Measurements from ENCODE around the gene COBLL1. TPM values are rescaled to one million over a fixed set of nuclear protein-coding genes. Genes with fewer than 3 reads are reported as not detected.

Gene COBLL1
- total RNA-seq, 1 donor from 2014 or later, result 95.3 TPM

DNA sequence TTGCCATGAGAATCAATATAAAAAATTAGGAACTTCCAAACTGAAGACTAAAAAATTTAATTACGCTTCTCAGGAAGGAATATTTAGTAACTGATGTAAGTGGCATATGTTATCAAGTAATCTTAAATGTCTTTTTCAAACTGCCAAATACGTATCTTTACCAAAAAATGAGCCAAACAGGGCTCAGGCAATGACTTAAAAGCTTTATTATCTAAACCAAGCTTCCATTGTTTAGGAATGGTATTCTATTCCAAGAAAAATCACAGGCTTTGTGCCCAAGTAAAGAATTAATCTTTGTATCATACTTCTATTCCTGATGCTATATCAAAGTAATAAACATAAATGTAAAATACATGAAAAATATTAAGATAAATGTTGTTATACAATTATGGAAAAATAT is 148.7 kb downstream of the COBLL1 start:
- no peak for ATAC-seq
- TF ChIP-seq, protein P1, sequence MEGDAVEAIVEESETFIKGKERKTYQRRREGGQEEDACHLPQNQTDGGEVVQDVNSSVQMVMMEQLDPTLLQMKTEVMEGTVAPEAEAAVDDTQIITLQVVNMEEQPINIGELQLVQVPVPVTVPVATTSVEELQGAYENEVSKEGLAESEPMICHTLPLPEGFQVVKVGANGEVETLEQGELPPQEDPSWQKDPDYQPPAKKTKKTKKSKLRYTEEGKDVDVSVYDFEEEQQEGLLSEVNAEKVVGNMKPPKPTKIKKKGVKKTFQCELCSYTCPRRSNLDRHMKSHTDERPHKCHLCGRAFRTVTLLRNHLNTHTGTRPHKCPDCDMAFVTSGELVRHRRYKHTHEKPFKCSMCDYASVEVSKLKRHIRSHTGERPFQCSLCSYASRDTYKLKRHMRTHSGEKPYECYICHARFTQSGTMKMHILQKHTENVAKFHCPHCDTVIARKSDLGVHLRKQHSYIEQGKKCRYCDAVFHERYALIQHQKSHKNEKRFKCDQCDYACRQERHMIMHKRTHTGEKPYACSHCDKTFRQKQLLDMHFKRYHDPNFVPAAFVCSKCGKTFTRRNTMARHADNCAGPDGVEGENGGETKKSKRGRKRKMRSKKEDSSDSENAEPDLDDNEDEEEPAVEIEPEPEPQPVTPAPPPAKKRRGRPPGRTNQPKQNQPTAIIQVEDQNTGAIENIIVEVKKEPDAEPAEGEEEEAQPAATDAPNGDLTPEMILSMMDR (IDR thresholded peaks at IDR 0.05), result no peak
- no peak overlapping the region for H3K27ac ChIP-seq
- no peaks in the 10 kb centered on the region for H3K4me1 ChIP-seq
- no peak for DNase-seq
- no peak overlapping the region for H3K4me3 ChIP-seq
- no peaks in the 10 kb centered on the region for H3K9me3 ChIP-seq
- peaks cover 45% of the 10 kb centered on the region for H3K36me3 ChIP-seq
- intact Hi-C loops (cut with DNase I), result no loop called here
- no peaks in the 10 kb centered on the region for H3K27me3 ChIP-seq

DNA sequence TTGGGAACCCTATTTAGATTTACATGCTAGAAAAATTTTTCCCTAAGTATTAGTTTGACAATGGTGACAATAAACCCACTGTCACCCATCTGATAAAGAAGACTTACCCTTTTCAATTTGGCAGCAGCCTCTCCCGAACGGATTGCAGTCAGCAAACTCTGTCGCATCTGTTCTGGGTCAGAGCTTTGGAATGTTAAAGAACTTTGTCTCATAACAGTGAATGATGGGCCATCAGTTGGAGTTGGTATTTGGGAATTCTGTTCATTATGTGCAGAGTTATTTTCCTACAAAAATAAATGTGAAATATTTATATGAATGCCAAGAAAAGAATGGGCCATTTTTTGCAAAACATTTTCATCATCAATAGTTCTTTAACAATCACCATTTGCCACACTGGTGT is 149.5 kb downstream of the COBLL1 start:
- H3K36me3 ChIP-seq, result peaks cover 45% of the 10 kb centered on the region
- H3K27ac ChIP-seq, result no peak overlapping the region
- H3K4me3 ChIP-seq, result no peak overlapping the region
- TF ChIP-seq, protein P1 (IDR thresholded peaks at IDR 0.05), result no peak
- intact Hi-C loops (cut with DNase I), result no loop called here
- H3K27me3 ChIP-seq, result no peaks in the 10 kb centered on the region
- no peaks in the 10 kb centered on the region for H3K9me3 ChIP-seq
- DNase-seq, result no peak
- ATAC-seq, result no peak
- H3K4me1 ChIP-seq, result no peaks in the 10 kb centered on the region

DNA sequence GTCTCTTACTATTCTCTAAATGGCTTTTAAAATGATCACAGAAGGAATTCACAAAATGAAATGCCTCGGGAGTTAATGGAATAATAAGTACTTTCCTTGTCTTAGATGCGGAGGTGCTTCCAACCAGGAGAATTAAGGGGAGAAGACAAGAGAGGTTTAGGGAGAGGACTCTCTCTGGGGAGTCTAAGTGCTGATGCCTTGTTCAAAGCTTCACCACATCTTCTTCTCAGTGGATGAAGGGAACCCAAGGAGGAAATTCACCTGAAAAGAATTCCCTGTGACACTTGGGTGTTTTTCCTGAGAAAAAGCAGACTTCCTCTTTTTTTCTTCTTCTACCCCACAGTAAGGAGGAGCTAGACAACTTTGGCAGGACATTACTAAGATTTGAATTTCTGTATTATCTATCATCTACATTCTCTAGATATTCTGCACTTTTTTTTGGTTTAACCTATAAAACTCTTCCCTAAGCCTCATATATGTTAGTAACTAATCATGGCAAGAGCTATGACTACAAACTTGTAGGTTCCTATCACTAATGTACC is 150.2 kb downstream of the COBLL1 start:
- H3K27me3 ChIP-seq, result no peaks in the 10 kb centered on the region
- H3K9me3 ChIP-seq, result no peaks in the 10 kb centered on the region
- H3K27ac ChIP-seq, result no peak overlapping the region
- DNase-seq (no peak), ATAC-seq (no peak)
- no peaks in the 10 kb centered on the region for H3K4me1 ChIP-seq
- TF ChIP-seq, protein P1 (IDR thresholded peaks at IDR 0.05), result no peak
- H3K4me3 ChIP-seq, result no peak overlapping the region
- H3K36me3 ChIP-seq, result peaks cover 45% of the 10 kb centered on the region
- intact Hi-C loops (cut with DNase I), result no loop called here

DNA sequence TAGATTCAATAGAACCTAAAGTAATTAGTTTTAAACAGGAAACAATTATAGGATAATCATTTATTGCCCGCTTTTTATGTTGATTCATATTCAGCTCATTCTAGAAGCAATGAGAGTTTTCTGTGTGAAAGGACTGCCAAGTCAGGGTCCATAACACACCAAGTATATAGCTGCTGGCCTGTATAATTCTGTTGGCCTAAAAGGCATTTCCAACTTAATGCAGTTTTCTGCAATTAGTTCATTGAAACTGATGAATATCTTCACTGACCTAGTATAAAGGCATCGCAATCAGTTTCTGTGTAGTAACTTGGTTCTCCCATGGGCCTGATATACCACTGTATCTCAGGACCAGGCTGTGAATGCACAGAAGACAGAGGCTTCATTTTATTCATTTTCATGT is 151.3 kb downstream of the COBLL1 start:
- H3K9me3 ChIP-seq, result no peaks in the 10 kb centered on the region
- H3K36me3 ChIP-seq, result peaks cover 47% of the 10 kb centered on the region
- TF ChIP-seq, protein P1 (IDR thresholded peaks at IDR 0.05), result no peak
- no peaks in the 10 kb centered on the region for H3K4me1 ChIP-seq
- DNase-seq, result no peak
- H3K27ac ChIP-seq, result no peak overlapping the region
- intact Hi-C loops (cut with DNase I), result no loop called here
- H3K27me3 ChIP-seq, result no peaks in the 10 kb centered on the region
- no peak for ATAC-seq
- H3K4me3 ChIP-seq, result no peak overlapping the region

DNA sequence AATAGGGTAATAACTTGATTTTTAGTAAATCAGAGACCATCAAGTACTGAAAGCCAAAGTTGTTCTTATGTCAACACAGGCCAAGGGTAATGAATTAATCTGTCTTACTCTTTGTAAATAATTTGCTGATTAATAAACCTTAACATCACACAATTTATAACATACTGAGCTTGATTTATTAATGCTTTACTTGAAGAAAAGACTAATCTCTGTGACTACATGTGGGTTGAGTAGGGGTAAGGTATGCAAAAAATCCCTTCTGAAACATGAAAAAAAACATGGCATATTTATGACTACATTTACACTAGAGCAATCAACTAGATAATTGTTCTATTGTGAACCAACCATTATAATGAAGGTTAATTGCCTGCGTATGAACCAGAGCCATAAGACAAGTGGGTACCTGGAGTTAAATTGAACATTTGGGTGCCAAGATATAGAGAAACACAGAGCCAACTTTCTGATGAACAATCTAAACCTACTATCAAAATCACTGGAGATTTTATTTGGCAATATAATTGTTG is 152.7 kb downstream of the COBLL1 start:
- Histone ChIP-seq H3K9me3 (no peaks in the 10 kb centered on the region), H3K4me3 (no peak overlapping the region), H3K27me3 (no peaks in the 10 kb centered on the region), H3K27ac (no peak overlapping the region), H3K4me1 (no peaks in the 10 kb centered on the region), H3K36me3 (peaks cover 51% of the 10 kb centered on the region)
- DNase-seq, result no peak
- no peak for ATAC-seq
- TF ChIP-seq, protein P1 (IDR thresholded peaks at IDR 0.05), result no peak
- intact Hi-C loops (cut with DNase I), result no loop called here

DNA sequence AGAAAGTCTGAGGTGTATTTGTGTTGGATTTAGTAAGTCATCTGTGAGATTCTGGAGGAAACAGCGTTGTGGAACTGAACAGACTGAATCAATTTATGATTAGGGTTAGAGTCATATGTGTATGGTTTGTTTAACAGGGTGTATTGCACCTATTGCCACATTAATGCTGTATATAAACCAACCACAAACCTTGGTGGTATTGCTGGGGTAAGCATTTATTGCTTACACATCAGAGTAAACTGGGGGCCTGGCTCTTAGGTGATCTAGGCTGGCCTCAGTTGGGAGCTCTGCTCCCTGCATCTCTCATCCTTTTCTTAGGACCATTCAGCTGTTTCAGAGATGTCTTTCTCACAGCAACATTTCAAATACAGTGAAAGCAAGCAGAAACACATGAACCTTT is 160.6 kb downstream of the COBLL1 start:
- DNase-seq (no peak), ATAC-seq (no peak)
- Histone ChIP-seq H3K27ac (no peak overlapping the region), H3K9me3 (no peaks in the 10 kb centered on the region), H3K4me3 (no peak overlapping the region), H3K27me3 (no peaks in the 10 kb centered on the region), H3K36me3 (peaks cover 19% of the 10 kb centered on the region), H3K4me1 (no peaks in the 10 kb centered on the region)
- intact Hi-C loops (cut with DNase I), result no loop called here
- TF ChIP-seq, protein P1 (IDR thresholded peaks at IDR 0.05), result no peak

All from upper lobe of right lung (tissue), 1 donor.